Panc1 (cell line): ENCODE results near the gene SIKE1. TPM values are rescaled to one million over a fixed set of nuclear protein-coding genes. Genes with fewer than 3 reads are reported as not detected.

ENCODE experiments used
- ATAC-seq: fragments of 200-7000 bp; cut with Tn5 transposase; 2 replicates; pipeline ENCODE4 v1.9.1; 2020; ENCODE audit warnings: mild to moderate bottlenecking, moderate library complexity
- BruUV-seq: library from RNA; stranded (reverse); fragments of 400-500 nt; replicated peaks from 2 replicates; lab custom pipeline; 2021; lab: Mats Ljungman, UMichigan
- CTCF ChIA-PET: fragments of 300-600 bp; sonication (Branson Sonifier 250); formaldehyde crosslinking; loops from one replicate; lab custom pipeline; 2022; ENCODE audit warnings: antibody characterized with exemption; lab: Charles Lee
- POLR2A ChIA-PET: fragments of 300-600 bp; sonication (Branson Sonifier 250); formaldehyde crosslinking; loops from one replicate; lab custom pipeline; 2022; ENCODE audit warnings: antibody characterized with exemption; lab: Charles Lee
- DNase-seq: peaks from one replicate; pipeline ENCODE4 v3.0.0-alpha.2; 2010; ENCODE audit warnings: low read depth, low spot score
- H3K27ac ChIP-seq: 2 replicates; pipeline ENCODE4 v1.5.1; 2011; ENCODE audit warnings: mild to moderate bottlenecking, low read length, inconsistent platforms
- H3K27me3 ChIP-seq: fragments of 200-500 bp; sonication (Bioruptor generic); 2 replicates; pipeline ENCODE4 v1.6.0; 2014; ENCODE audit warnings: low read length, inconsistent platforms; ENCODE audit not compliant: control insufficient read depth, insufficient read depth
- H3K36me3 ChIP-seq: fragments of 200-500 bp; sonication (Bioruptor generic); 2 replicates; pipeline ENCODE4 v1.5.1; 2014; ENCODE audit warnings: inconsistent platforms, mild to moderate bottlenecking, low read length, moderate library complexity; ENCODE audit not compliant: control insufficient read depth, insufficient read depth
- H3K4me1 ChIP-seq: 2 replicates; pipeline ENCODE4 v1.5.1; 2011; ENCODE audit warnings: inconsistent platforms, mild to moderate bottlenecking, low read length, moderate library complexity; ENCODE audit not compliant: control insufficient read depth, insufficient read depth
- H3K4me3 ChIP-seq, 2 experiments: 2 replicates each; pipeline ENCODE4 v1.5.1; 2011 to 2012; ENCODE audit warnings: low read depth in 2 of 2, low read length in 2 of 2, mild to moderate bottlenecking in 2 of 2, inconsistent platforms in 1 of 2, moderate library complexity in 1 of 2
- H3K9me3 ChIP-seq: fragments of 200-500 bp; sonication (Bioruptor generic); 2 replicates; pipeline ENCODE4 v1.5.1; 2014; ENCODE audit warnings: low read depth, mild to moderate bottlenecking, inconsistent platforms, low read length, moderate library complexity; ENCODE audit not compliant: control insufficient read depth, insufficient read depth
- POLR2AphosphoS5 ChIP-seq: IDR thresholded peaks from 2 replicates; pipeline ENCODE4 v1.6.1; 2012; ENCODE audit warnings: mild to moderate bottlenecking, low read depth, low read length, moderate library complexity
- SIN3A ChIP-seq: IDR thresholded peaks from 2 replicates; pipeline ENCODE4 v1.6.1; 2012; ENCODE audit warnings: low read depth, mild to moderate bottlenecking, low read length, moderate library complexity, borderline replicate concordance; ENCODE audit not compliant: insufficient read depth
- TCF7L2 ChIP-seq: IDR thresholded peaks from 2 replicates; pipeline ENCODE4 v1.6.1; 2011; ENCODE audit warnings: mild to moderate bottlenecking, low read depth, low read length, inconsistent platforms
- in situ Hi-C: cut with HindIII; loops from 2 replicates; pipeline ENCODE4 v1.10.0; 2016; ENCODE audit warnings: low sequenced_read_pairs, low pct_unique_long_range_greater_than_20kb
- intact Hi-C: fragments of 100-400 bp; cut with micrococcal nuclease; formaldehyde crosslinking; loops from one replicate; pipeline ENCODE4 v1.10.0; 2022; ENCODE audit not compliant: unreplicated experiment
- total RNA-seq: library from RNA; stranded (reverse); gene quantifications from one replicate; pipeline ENCODE4 v1.2.1, GENCODE V29; 2021; ENCODE audit not compliant: unreplicated experiment
- TF ChIP-seq, protein P1 (sequence below): fragments of 450-650 bp; IDR thresholded peaks from 2 replicates; pipeline ENCODE4 v1.5.1; 2017; ENCODE audit warnings: mild to moderate bottlenecking
- TF ChIP-seq, protein P2 (sequence below), 2 experiments: IDR thresholded peaks; 2 replicates each; pipeline ENCODE4 v1.6.1; 2011 to 2012; ENCODE audit warnings: low read depth in 2 of 2, control low read depth in 1 of 2, low read length in 1 of 2, mild to moderate bottlenecking in 1 of 2, moderate library complexity in 1 of 2; ENCODE audit not compliant: insufficient read depth in 1 of 2

The SIKE1 gene
- total RNA-seq, 1 experiment from 2014 or later, result 29.7 TPM

DNA sequence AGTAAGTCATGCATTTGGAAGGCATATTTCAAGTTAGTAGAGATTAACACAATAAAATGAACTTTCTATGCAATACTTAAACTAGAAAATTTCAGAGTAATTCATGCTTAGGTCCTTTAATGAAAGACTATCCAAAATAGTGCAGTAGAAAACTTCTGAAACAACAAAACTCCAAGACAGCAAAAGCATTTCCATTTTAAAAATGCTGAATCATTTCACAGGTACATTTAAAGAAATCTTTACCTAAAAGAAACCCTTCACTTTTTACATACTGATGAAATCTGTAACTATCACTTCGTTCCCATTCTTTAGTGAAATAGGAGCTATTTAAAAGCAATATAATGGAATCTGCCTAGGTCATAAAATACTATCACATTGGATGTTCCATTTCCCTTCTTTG, 40.2 kb downstream of the SIKE1 start:
- intact Hi-C loops (no loop called here), in situ Hi-C loops (no loop called here)
- H3K4me3 ChIP-seq, result no peak overlapping the region
- ChIA-PET POLR2A (no interaction called here), CTCF (no interaction called here)
- H3K9me3 ChIP-seq, result no peaks in the 10 kb centered on the region
- no peak for DNase-seq
- no peaks in the 10 kb centered on the region for H3K4me1 ChIP-seq
- no peak for ATAC-seq
- no peak overlapping the region for H3K27ac ChIP-seq
- H3K27me3 ChIP-seq, result no peaks in the 10 kb centered on the region
- no TSS peak for BruUV-seq
- TF ChIP-seq TCF7L2, result no peak
- TF ChIP-seq, protein P1, sequence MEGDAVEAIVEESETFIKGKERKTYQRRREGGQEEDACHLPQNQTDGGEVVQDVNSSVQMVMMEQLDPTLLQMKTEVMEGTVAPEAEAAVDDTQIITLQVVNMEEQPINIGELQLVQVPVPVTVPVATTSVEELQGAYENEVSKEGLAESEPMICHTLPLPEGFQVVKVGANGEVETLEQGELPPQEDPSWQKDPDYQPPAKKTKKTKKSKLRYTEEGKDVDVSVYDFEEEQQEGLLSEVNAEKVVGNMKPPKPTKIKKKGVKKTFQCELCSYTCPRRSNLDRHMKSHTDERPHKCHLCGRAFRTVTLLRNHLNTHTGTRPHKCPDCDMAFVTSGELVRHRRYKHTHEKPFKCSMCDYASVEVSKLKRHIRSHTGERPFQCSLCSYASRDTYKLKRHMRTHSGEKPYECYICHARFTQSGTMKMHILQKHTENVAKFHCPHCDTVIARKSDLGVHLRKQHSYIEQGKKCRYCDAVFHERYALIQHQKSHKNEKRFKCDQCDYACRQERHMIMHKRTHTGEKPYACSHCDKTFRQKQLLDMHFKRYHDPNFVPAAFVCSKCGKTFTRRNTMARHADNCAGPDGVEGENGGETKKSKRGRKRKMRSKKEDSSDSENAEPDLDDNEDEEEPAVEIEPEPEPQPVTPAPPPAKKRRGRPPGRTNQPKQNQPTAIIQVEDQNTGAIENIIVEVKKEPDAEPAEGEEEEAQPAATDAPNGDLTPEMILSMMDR, result no peak
- no peak for TF ChIP-seq SIN3A
- TF ChIP-seq POLR2AphosphoS5, result no peak
- TF ChIP-seq, protein P2, sequence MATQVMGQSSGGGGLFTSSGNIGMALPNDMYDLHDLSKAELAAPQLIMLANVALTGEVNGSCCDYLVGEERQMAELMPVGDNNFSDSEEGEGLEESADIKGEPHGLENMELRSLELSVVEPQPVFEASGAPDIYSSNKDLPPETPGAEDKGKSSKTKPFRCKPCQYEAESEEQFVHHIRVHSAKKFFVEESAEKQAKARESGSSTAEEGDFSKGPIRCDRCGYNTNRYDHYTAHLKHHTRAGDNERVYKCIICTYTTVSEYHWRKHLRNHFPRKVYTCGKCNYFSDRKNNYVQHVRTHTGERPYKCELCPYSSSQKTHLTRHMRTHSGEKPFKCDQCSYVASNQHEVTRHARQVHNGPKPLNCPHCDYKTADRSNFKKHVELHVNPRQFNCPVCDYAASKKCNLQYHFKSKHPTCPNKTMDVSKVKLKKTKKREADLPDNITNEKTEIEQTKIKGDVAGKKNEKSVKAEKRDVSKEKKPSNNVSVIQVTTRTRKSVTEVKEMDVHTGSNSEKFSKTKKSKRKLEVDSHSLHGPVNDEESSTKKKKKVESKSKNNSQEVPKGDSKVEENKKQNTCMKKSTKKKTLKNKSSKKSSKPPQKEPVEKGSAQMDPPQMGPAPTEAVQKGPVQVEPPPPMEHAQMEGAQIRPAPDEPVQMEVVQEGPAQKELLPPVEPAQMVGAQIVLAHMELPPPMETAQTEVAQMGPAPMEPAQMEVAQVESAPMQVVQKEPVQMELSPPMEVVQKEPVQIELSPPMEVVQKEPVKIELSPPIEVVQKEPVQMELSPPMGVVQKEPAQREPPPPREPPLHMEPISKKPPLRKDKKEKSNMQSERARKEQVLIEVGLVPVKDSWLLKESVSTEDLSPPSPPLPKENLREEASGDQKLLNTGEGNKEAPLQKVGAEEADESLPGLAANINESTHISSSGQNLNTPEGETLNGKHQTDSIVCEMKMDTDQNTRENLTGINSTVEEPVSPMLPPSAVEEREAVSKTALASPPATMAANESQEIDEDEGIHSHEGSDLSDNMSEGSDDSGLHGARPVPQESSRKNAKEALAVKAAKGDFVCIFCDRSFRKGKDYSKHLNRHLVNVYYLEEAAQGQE (IDR thresholded peaks at IDR 0.05; ENCODE audit: insufficient read depth in 1 of 2, low read depth in 2 of 2, low read length in 1 of 2), result no peak
- peaks cover 38% of the 10 kb centered on the region for H3K36me3 ChIP-seq

DNA sequence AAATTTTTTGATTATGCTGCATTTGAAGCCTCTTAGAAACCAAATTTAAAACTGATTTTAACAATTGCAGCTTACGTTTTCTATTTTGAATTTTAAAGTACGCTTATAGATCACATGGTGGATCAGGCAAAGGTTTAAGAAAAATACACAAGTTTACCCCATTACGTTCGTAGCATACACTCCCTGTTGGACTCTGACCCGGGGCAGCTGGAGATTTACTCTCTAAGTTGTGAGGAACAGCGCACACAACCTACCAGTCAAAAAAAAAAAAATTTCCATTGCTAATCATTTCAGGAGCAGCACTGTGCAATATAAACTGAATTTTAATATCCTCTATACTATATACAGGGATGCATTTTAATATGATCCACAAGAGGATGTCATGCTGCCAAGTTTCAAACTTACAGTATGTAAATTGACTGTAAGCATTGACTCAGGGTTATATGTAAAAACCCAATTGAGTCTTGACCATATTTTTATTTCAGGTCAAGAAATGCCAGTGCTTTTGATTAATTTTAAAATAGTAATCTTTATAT, 43.1 kb downstream of the SIKE1 start:
- Histone ChIP-seq H3K4me1 (no peaks in the 10 kb centered on the region), H3K27me3 (no peaks in the 10 kb centered on the region), H3K4me3 (no peak overlapping the region), H3K27ac (no peak overlapping the region), H3K9me3 (no peaks in the 10 kb centered on the region), H3K36me3 (peaks cover 51% of the 10 kb centered on the region)
- DNase-seq, result no peak
- TF ChIP-seq TCF7L2 (no peak), SIN3A (no peak)
- ChIA-PET CTCF (no interaction called here), POLR2A (interaction anchor here (0.6 kb wide), 1 partner anchor 7 kb away, joined by 3 read pairs; no protein-coding TSS in a partner anchor)
- no peak for ATAC-seq
- in situ Hi-C loops, result no loop called here
- intact Hi-C loops, result no loop called here
- BruUV-seq, result no TSS peak

DNA sequence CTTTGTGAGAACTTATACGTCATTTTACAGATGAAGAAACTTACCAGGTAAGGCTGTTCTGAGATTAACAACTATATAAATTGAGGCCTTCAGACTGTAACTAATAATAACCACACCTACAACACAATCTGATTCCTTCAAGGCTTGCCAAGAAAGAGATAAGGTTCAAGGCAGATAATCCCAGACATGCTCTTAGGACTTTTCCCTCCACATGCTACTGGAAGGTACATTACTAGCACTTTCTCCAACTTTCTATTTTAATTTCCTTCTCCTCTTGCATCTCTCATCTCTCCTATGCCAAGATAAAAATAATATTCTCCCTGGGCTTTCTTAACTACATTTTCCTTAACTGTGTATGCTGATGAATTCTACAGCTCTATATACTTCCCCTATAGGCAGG, 45.0 kb downstream of the SIKE1 start:
- CTCF ChIA-PET, result no interaction called here
- Histone ChIP-seq H3K4me1 (no peaks in the 10 kb centered on the region), H3K9me3 (no peaks in the 10 kb centered on the region), H3K27me3 (no peaks in the 10 kb centered on the region), H3K4me3 (no peak overlapping the region), H3K27ac (no peak overlapping the region), H3K36me3 (peaks cover 64% of the 10 kb centered on the region)
- ATAC-seq, result no peak
- in situ Hi-C loops (no loop called here), intact Hi-C loops (no loop called here)
- no peak for TF ChIP-seq SIN3A
- TF ChIP-seq, protein P2 (IDR thresholded peaks at IDR 0.05; ENCODE audit: insufficient read depth in 1 of 2, low read depth in 2 of 2, low read length in 1 of 2), result no peak
- TF ChIP-seq, protein P1, result no peak
- no peak for TF ChIP-seq POLR2AphosphoS5
- TF ChIP-seq TCF7L2, result no peak
- POLR2A ChIA-PET, result no interaction called here
- DNase-seq, result no peak
- BruUV-seq, result no TSS peak
